HG03045 (cell line): ENCODE measurements around the gene HECTD3.
"Not testable (repeated sequence)": the region's sequence is repeated elsewhere in the genome, so short reads cannot be mapped to it uniquely, and the experiment has no call there.

Experiments used
- ATAC-seq: cut with Tn5 transposase; IDR thresholded peaks from one replicate; pipeline ENCODE4 v1.9.1; 2021; ENCODE audit warnings: mild to moderate bottlenecking, moderate library complexity; ENCODE audit not compliant: unreplicated experiment

Gene HECTD3

DNA sequence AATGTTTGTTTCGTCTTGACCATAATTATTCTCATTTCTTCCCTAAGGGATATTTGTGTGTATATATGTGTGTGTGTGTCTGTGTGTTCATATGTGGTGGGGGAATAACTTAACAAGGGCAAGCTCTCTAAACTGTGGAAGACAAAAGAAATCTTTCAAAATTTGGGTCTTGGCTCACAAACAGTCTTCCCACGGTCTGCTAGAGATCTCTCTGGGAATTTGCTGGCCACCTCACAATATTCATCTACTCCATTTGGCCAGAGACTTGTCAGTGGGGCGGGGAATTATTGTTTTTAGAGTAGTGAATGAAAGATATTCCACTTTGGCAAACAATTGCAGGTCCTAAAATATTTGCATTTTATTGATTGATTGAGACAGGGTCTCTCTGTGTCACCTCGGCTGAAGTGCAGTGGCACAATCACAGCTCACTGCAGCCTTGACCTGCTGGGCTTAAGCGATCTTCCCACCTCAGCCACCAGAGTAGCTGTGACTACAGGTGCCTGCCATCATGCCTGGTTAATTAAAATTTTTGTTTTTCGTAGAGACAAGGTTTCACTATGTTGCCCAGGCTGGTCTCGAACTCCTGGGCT, 16.7 kb downstream of the HECTD3 start:
- ATAC-seq: no peak

GRCh38 chr1:44988531-44989156, 22.5 kb downstream of the HECTD3 start:
- ATAC-seq: no peak

- peak; percentile 8 for ATAC-seq
Observed at GRCh38 chr1:44985747-44986359, 25.3 kb downstream of the HECTD3 start.

DNA sequence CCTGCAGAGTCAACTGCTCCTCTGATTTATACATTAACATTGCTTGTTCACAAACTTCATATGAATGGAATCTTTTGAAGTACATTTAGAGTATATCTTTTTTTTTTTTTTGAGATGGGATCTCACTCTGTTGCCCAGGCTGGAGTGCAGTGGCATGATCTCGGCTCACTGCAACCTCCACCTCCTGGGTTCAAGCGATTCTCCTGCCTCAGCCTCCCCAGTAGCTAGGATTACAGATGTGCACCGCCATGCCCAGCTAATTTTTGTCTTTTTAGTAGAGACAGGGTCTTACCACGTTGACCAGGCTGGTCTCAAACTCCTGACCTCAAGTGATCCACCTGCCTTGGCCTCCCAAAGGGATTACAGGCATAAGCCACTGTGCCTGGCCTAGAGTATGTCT, 33.8 kb downstream of the HECTD3 start:
- ATAC-seq: not testable (repeated sequence)

- no peak for ATAC-seq
Observed at GRCh38 chr1:44976252-44976651, 34.9 kb downstream of the HECTD3 start.

GRCh38 chr1:44973645-44974044, 37.5 kb downstream of the HECTD3 start:
- ATAC-seq: no peak

DNA sequence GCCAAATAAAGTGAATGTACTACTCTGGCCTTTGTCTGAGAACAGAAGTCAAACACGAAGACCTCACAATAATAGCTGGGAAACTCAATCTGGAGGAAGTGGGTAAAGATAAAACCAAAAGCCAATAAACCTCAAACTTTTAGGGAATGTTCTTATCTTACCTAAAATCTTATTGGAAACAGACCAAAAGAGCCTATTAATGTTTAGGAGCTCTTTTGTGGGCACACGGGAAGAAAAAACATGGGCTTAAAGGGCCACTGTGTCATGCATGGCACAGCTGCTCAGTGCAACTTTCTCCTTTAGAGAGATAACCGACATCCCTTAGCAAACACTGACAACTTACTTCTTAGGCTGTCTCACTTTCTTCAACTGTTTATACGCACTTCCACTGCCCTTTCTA, 40.8 kb downstream of the HECTD3 start:
- ATAC-seq: no peak

- ATAC-seq: no peak
Observed at GRCh38 chr1:44964396-44964795, 46.7 kb downstream of the HECTD3 start.

DNA sequence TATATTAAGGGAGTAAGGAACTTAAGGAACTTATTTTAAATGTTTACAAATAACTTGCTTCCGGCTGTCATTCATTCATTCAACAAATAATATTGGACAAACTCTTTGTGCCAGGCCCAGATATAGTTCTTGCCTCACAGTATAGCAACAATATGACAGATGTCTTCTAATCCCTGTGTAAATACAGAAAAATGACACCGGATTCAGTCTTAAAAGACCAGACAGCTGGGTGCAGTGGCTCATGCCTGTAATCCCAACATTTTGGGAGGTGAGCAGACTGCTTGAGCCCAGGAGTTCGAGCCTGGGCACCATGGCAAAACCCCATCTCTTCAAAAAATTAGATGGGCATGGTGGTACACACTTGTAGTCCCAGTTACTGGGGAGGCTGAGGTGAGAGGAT, 48.4 kb downstream of the HECTD3 start:
- ATAC-seq: no peak

- ATAC-seq: not testable (repeated sequence)
Observed at GRCh38 chr1:44962022-44962421, 49.1 kb downstream of the HECTD3 start.

DNA sequence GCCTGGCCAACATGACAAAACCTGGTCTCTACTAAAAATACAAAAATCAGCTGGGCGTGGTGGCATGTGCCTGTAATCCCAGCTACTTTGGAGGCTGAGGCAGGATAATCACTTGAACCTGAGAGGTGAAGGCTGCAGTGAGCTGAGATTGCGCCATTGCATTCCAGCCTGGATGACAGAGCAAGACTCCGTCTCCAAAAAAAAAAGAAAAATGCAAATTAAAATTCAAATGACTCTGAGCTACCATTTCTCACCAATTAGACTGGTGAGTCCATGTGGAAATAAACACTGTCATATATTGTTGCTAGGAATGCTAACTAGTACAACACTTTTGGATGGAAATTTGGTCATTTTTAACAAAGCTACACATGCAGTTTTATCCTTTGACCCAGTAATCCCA, 53.6 kb downstream of the HECTD3 start:
- ATAC-seq: not testable (repeated sequence)

DNA sequence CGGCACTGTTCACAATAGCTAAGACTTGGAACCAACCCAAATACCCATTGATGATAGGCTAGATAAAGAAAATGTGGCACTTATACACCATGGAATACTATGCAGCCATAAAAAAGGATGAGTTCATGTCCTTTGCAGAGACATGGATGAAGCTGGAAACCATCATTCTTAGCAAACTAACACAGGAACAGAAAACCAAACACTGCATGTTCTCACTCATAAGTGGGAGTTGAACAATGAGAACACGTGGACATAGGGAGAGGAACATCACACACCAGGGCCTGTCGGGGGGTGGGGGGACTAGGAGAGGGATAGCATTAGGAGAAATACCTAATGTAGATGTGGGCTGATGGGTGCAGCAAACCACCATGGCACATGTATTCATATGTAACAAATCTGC, 55.0 kb downstream of the HECTD3 start:
- ATAC-seq: not testable (repeated sequence)
